ENCODE measurements around the gene FAM174A.

Gene FAM174A

DNA sequence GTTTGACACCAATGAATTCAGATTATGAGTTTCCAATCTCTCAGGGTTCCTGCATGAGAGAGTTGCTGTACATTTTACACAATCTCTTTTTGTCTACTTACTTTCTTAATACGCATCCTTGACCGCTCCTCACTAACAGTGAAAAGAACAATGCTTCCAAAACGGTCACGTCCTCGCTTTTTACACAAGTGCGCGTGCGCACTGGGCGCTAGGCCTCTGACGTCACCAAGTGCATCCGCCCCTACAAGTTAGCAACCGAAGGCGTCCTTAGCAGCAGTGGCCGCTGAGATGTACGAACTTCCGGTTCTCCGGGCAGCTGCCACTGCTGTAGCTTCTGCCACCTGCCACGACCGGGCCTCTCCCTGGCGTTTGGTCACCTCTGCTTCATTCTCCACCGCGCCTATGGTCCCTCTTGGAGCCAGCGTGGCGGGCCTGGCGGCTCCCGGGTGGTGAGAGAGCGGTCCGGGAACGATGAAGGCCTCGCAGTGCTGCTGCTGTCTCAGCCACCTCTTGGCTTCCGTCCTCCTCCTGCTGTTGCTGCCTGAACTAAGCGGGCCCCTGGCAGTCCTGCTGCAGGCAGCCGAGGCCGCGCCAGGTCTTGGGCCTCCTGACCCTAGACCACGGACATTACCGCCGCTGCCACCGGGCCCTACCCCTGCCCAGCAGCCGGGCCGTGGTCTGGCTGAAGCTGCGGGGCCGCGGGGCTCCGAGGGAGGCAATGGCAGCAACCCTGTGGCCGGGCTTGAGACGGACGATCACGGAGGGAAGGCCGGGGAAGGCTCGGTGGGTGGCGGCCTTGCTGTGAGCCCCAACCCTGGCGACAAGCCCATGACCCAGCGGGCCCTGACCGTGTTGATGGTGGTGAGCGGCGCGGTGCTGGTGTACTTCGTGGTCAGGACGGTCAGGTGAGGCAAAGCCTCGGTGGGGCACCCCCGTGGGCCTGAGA, at the start of gene FAM174A:
TSS of gene FAM174A (plus strand) at position 315 of the 946 bp plus-strand sequence. CDS start at position 472, 157 bp downstream.
- peak; percentile 94 for DNase-seq (ENCODE audit: low spot score)

GRCh38 chr5:100493996-100494395, 41.2 kb upstream of the FAM174A start:
- no peak for DNase-seq (ENCODE audit: low spot score)

GRCh38 chr5:100496296-100496695, 38.9 kb upstream of the FAM174A start:
- DNase-seq (ENCODE audit: low spot score), result no peak

- no peak for DNase-seq (ENCODE audit: low spot score)
These were observed 32.5 kb upstream of the FAM174A start for GRCh38 chr5:100502684-100503083.

- peak; percentile 2 for DNase-seq (ENCODE audit: low spot score)
These were observed 29.0 kb upstream of the FAM174A start for GRCh38 chr5:100505984-100506670.

- no peak for DNase-seq (ENCODE audit: low spot score)
These were observed 18.9 kb upstream of the FAM174A start for GRCh38 chr5:100516285-100516684.

- DNase-seq (ENCODE audit: low spot score), result no peak
These were observed 17.7 kb upstream of the FAM174A start for GRCh38 chr5:100517301-100517974.

DNA sequence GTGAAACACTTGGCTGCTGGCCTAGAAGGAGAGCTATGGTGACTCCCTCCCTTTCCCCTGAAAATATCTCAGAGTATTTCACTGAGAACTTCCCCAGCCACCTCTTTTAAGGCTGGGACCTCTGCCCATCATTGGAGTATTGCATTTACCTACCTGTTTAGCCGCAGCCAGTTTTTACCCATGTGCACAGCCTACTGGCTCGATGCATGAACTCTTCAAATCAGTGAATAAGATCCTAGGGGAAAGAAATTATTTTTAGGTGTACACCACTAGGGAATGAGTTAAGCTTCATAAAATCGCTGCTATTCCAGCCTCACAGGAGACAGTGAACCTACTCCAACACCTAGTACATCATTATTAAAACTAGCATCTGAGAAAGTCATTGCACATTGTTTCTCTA, 16.8 kb upstream of the FAM174A start:
- no peak for DNase-seq (ENCODE audit: low spot score)

DNA sequence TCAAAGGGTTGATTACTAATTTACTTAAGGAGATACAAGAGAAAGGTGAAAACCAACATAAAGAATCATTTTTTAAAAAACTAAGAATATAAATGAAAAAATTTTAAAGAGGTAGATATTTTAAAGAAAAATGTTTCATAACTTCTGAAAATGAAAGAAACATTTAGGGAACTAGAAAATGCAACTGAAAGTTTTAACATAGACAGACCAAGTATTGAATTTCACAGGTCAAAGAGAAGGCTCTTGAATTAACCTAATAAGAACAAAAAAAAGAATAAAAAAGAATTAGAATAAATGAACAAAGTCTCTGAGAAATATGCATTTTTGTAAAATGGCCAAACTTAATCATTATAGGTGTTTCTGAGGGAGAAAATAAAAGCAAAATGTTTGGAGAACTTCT, 16.1 kb upstream of the FAM174A start:
- DNase-seq (ENCODE audit: low spot score), result no peak

DNA sequence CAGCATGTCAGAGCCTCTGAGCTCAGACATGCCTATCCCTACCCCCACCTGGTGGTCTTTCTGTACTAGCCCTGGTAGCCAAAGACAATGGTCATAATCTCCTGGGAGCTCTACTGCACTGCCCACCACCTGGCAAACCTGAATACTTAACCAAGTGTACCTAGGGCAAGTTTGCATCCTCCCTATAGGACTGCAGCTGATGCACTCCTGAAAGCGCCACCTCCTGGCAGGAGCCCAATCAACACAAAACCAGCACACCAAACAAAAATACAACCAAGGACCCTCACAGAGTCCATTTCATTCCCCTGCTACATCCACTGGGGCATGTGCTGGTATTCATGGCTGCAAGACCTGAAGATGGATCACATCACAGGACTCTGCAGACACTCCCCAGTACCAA, 14.8 kb upstream of the FAM174A start:
- no peak for DNase-seq (ENCODE audit: low spot score)

DNA sequence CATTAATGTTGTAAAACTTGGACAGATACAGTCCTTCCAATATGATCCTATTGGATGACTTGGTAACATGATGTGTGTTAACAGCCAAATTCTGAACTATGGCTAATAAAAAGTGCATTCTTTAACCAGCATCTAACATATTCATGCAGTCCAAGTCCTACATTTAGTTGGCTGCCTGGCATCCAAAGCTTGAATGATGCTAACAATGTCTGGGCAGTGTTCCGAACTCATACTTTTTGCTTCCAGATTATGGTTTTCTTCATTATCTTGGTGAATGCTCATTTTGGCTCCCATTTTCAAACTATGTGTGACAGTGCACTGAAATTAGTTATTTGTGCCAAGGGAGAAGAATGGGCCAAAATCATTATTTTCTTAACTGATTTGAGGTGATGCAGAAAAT, 2.8 kb downstream of the FAM174A start:
- no peak for DNase-seq (ENCODE audit: low spot score)

- no peak for DNase-seq (ENCODE audit: low spot score)
These were observed 4.3 kb downstream of the FAM174A start for GRCh38 chr5:100539519-100539918.

- no peak for DNase-seq (ENCODE audit: low spot score)
These were observed 6.9 kb downstream of the FAM174A start for GRCh38 chr5:100542086-100542485.

- DNase-seq (ENCODE audit: low spot score), result no peak
These were observed 10.8 kb downstream of the FAM174A start for GRCh38 chr5:100546001-100546400.

GRCh38 chr5:100550531-100551051, 15.4 kb downstream of the FAM174A start:
- DNase-seq (ENCODE audit: low spot score), result no peak

- no peak for DNase-seq (ENCODE audit: low spot score)
These were observed 16.0 kb downstream of the FAM174A start for GRCh38 chr5:100551183-100551582.

GRCh38 chr5:100553209-100553608, 18.0 kb downstream of the FAM174A start:
- DNase-seq (ENCODE audit: low spot score), result no peak

- no peak for DNase-seq (ENCODE audit: low spot score)
These were observed 25.7 kb downstream of the FAM174A start for GRCh38 chr5:100560860-100561259.

- no peak for DNase-seq (ENCODE audit: low spot score)
These were observed 27.6 kb downstream of the FAM174A start for GRCh38 chr5:100562821-100563220.

- DNase-seq (ENCODE audit: low spot score), result no peak
These were observed 31.4 kb downstream of the FAM174A start for GRCh38 chr5:100566382-100567141.

GRCh38 chr5:100574716-100575115, 39.5 kb downstream of the FAM174A start:
- no peak for DNase-seq (ENCODE audit: low spot score)

DNA sequence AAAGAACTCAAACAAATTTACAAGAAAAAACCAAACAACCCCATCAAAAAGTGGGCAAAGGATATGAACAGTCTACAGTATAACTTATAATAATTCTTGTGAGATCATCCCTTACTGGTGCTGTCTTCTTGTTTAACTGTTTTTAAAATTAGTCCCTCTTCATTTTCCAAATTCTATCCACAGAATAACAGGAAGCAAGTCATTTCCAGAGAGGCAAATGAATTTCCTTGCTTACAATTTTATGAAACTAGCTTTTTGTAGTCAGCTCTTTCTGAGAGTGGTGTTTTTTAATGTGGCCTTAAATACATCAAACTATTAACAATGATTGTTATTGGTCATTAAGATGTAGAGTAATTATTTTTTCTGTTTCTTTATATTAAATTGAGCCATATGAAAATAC, 40.6 kb downstream of the FAM174A start:
- no peak for DNase-seq (ENCODE audit: low spot score)
